MM.1S (cell line): ENCODE data around the gene SYNCRIP.

Source experiments
- EZH2 ChIP-seq: fragments of 300-600 bp; sonication (generic); optimal IDR thresholded peaks from 2 replicates; pipeline ENCODE3; 2017; ENCODE audit warnings: low read depth, mild to moderate bottlenecking, antibody characterized with exemption, low read length, mixed read lengths
- EZH2phosphoT487 ChIP-seq: fragments of 300-600 bp; sonication (generic); IDR thresholded peaks from 2 replicates; pipeline ENCODE4 v1.6.1; 2018; ENCODE audit warnings: antibody characterized with exemption, low read length
- TF ChIP-seq, protein P1 (sequence below): fragments of 300-600 bp; sonication (generic); IDR thresholded peaks from 2 replicates; pipeline ENCODE4 v1.5.1; 2016; ENCODE audit warnings: antibody characterized with exemption, low read length, mixed read lengths

DNA sequence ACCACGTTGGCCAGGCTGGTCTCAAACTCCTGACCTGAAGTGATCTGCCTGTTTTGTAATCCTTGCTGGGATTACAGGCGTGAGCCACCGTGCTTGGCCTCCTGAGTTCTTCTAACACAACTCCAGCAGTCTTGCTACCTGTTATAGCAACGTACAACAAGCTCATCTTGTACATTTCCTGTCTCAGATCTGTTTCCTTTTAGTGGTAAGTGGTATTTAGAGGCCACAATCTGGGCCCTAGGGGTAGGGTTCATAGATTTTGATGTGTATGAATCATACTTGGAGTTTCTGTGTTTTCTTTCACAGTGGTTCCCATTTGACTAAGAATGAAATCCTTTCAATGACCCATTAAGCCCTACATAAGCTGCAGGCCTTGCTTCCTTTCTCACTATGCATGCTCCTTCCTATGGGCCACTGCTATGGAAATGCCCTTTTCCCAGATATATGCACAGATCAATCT lies 27.1 kb upstream of the SYNCRIP start:
- TF ChIP-seq, protein P1, sequence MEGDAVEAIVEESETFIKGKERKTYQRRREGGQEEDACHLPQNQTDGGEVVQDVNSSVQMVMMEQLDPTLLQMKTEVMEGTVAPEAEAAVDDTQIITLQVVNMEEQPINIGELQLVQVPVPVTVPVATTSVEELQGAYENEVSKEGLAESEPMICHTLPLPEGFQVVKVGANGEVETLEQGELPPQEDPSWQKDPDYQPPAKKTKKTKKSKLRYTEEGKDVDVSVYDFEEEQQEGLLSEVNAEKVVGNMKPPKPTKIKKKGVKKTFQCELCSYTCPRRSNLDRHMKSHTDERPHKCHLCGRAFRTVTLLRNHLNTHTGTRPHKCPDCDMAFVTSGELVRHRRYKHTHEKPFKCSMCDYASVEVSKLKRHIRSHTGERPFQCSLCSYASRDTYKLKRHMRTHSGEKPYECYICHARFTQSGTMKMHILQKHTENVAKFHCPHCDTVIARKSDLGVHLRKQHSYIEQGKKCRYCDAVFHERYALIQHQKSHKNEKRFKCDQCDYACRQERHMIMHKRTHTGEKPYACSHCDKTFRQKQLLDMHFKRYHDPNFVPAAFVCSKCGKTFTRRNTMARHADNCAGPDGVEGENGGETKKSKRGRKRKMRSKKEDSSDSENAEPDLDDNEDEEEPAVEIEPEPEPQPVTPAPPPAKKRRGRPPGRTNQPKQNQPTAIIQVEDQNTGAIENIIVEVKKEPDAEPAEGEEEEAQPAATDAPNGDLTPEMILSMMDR: no peak
- TF ChIP-seq EZH2phosphoT487 (no peak), EZH2 (no peak)
